Measurements from ENCODE around the gene SMCO1. TPM values are rescaled to one million over a fixed set of nuclear protein-coding genes. Genes with fewer than 3 reads are reported as not detected.

Gene SMCO1
- total and polyA plus RNA-seq, 2 experiments from 2014 or later: not detected

DNA sequence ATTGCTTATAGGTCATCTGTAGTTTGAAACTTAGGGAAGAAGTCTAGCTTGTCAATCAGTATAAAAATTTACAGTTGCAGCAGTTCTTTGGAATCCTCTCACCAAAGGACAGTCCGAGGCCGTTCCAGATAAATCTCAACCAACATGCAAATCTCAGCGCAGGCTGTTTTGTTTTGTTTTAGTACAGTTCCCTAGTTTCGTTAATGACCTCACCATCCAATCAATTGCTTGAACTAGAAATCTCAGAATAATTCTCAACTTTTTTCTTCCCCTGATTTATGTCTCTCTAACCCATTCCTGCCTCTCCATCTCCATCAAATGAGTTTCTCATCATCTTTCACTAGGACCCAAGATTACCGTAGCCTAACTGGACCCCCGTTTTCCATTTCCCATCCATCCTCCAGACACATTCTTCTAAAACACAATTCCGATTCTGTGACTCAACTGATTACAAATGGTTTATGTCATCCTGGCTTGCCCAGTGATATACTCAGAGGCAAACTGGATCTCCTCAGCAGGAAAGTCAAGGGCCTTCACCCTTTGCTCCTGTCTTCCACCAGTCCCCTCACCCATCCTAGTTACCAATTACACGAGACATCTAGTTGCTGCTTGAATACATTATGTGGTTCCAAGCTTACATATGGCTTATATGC lies 1.3 kb downstream of the SMCO1 start:
- no peak overlapping the region for H3K4me3 ChIP-seq
- H3F3A ChIP-seq (replicated peaks; ENCODE audit: low read depth): no peaks in the 10 kb centered on the region
- peaks cover 2% of the 10 kb centered on the region for H3K27me3 Mint-ChIP-seq (ENCODE audit: insufficient read depth, low read depth, poor library complexity)
- no peak overlapping the region for H3K27ac ChIP-seq (ENCODE audit: low read depth)
- no peak overlapping the region for H3K27ac Mint-ChIP-seq
- DNase-seq (ENCODE audit: low spot score): no peak
- no peak overlapping the region for H3K4me3 Mint-ChIP-seq
- no peak overlapping the region for H2AFZ ChIP-seq
- no peaks in the 10 kb centered on the region; the same call in 1 of the 2 replicates for H3K4me1 ChIP-seq (ENCODE audit: insufficient read depth)
- TF ChIP-seq, protein P1, sequence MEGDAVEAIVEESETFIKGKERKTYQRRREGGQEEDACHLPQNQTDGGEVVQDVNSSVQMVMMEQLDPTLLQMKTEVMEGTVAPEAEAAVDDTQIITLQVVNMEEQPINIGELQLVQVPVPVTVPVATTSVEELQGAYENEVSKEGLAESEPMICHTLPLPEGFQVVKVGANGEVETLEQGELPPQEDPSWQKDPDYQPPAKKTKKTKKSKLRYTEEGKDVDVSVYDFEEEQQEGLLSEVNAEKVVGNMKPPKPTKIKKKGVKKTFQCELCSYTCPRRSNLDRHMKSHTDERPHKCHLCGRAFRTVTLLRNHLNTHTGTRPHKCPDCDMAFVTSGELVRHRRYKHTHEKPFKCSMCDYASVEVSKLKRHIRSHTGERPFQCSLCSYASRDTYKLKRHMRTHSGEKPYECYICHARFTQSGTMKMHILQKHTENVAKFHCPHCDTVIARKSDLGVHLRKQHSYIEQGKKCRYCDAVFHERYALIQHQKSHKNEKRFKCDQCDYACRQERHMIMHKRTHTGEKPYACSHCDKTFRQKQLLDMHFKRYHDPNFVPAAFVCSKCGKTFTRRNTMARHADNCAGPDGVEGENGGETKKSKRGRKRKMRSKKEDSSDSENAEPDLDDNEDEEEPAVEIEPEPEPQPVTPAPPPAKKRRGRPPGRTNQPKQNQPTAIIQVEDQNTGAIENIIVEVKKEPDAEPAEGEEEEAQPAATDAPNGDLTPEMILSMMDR (conservative IDR thresholded peaks at IDR 0.05; ENCODE audit: low read depth in 2 of 2): no peak
- TF ChIP-seq EZH2phosphoT487 (IDR thresholded peaks at IDR 0.05; ENCODE audit: unreplicated experiment) (no peak), EZH2 (IDR thresholded peaks at IDR 0.05; ENCODE audit: low read depth, unreplicated experiment) (no peak), POLR2AphosphoS5 (IDR thresholded peaks at IDR 0.05; ENCODE audit: low read depth) (no peak), ZNF114 (CRISPR knock-in tag; IDR thresholded peaks at IDR 0.05) (no peak), NANOG (IDR thresholded peaks at IDR 0.05; ENCODE audit: borderline replicate concordance) (no peak), STAT1 (IDR thresholded peaks at IDR 0.05; ENCODE audit: unreplicated experiment) (no peak), ZNF331 (CRISPR knock-in tag; IDR thresholded peaks at IDR 0.05; ENCODE audit: low read depth) (no peak), JUNB (IDR thresholded peaks at IDR 0.05; ENCODE audit: unreplicated experiment) (no peak), CREB1 (CRISPR knock-in tag; IDR thresholded peaks at IDR 0.05; ENCODE audit: low read depth) (no peak)
- TF ChIP-seq, protein P2, sequence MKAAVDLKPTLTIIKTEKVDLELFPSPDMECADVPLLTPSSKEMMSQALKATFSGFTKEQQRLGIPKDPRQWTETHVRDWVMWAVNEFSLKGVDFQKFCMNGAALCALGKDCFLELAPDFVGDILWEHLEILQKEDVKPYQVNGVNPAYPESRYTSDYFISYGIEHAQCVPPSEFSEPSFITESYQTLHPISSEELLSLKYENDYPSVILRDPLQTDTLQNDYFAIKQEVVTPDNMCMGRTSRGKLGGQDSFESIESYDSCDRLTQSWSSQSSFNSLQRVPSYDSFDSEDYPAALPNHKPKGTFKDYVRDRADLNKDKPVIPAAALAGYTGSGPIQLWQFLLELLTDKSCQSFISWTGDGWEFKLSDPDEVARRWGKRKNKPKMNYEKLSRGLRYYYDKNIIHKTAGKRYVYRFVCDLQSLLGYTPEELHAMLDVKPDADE (IDR thresholded peaks at IDR 0.05): no peak
- TF ChIP-seq, protein P3, sequence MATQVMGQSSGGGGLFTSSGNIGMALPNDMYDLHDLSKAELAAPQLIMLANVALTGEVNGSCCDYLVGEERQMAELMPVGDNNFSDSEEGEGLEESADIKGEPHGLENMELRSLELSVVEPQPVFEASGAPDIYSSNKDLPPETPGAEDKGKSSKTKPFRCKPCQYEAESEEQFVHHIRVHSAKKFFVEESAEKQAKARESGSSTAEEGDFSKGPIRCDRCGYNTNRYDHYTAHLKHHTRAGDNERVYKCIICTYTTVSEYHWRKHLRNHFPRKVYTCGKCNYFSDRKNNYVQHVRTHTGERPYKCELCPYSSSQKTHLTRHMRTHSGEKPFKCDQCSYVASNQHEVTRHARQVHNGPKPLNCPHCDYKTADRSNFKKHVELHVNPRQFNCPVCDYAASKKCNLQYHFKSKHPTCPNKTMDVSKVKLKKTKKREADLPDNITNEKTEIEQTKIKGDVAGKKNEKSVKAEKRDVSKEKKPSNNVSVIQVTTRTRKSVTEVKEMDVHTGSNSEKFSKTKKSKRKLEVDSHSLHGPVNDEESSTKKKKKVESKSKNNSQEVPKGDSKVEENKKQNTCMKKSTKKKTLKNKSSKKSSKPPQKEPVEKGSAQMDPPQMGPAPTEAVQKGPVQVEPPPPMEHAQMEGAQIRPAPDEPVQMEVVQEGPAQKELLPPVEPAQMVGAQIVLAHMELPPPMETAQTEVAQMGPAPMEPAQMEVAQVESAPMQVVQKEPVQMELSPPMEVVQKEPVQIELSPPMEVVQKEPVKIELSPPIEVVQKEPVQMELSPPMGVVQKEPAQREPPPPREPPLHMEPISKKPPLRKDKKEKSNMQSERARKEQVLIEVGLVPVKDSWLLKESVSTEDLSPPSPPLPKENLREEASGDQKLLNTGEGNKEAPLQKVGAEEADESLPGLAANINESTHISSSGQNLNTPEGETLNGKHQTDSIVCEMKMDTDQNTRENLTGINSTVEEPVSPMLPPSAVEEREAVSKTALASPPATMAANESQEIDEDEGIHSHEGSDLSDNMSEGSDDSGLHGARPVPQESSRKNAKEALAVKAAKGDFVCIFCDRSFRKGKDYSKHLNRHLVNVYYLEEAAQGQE (IDR thresholded peaks at IDR 0.05; ENCODE audit: unreplicated experiment): no peak
- TF ChIP-seq, protein P4, sequence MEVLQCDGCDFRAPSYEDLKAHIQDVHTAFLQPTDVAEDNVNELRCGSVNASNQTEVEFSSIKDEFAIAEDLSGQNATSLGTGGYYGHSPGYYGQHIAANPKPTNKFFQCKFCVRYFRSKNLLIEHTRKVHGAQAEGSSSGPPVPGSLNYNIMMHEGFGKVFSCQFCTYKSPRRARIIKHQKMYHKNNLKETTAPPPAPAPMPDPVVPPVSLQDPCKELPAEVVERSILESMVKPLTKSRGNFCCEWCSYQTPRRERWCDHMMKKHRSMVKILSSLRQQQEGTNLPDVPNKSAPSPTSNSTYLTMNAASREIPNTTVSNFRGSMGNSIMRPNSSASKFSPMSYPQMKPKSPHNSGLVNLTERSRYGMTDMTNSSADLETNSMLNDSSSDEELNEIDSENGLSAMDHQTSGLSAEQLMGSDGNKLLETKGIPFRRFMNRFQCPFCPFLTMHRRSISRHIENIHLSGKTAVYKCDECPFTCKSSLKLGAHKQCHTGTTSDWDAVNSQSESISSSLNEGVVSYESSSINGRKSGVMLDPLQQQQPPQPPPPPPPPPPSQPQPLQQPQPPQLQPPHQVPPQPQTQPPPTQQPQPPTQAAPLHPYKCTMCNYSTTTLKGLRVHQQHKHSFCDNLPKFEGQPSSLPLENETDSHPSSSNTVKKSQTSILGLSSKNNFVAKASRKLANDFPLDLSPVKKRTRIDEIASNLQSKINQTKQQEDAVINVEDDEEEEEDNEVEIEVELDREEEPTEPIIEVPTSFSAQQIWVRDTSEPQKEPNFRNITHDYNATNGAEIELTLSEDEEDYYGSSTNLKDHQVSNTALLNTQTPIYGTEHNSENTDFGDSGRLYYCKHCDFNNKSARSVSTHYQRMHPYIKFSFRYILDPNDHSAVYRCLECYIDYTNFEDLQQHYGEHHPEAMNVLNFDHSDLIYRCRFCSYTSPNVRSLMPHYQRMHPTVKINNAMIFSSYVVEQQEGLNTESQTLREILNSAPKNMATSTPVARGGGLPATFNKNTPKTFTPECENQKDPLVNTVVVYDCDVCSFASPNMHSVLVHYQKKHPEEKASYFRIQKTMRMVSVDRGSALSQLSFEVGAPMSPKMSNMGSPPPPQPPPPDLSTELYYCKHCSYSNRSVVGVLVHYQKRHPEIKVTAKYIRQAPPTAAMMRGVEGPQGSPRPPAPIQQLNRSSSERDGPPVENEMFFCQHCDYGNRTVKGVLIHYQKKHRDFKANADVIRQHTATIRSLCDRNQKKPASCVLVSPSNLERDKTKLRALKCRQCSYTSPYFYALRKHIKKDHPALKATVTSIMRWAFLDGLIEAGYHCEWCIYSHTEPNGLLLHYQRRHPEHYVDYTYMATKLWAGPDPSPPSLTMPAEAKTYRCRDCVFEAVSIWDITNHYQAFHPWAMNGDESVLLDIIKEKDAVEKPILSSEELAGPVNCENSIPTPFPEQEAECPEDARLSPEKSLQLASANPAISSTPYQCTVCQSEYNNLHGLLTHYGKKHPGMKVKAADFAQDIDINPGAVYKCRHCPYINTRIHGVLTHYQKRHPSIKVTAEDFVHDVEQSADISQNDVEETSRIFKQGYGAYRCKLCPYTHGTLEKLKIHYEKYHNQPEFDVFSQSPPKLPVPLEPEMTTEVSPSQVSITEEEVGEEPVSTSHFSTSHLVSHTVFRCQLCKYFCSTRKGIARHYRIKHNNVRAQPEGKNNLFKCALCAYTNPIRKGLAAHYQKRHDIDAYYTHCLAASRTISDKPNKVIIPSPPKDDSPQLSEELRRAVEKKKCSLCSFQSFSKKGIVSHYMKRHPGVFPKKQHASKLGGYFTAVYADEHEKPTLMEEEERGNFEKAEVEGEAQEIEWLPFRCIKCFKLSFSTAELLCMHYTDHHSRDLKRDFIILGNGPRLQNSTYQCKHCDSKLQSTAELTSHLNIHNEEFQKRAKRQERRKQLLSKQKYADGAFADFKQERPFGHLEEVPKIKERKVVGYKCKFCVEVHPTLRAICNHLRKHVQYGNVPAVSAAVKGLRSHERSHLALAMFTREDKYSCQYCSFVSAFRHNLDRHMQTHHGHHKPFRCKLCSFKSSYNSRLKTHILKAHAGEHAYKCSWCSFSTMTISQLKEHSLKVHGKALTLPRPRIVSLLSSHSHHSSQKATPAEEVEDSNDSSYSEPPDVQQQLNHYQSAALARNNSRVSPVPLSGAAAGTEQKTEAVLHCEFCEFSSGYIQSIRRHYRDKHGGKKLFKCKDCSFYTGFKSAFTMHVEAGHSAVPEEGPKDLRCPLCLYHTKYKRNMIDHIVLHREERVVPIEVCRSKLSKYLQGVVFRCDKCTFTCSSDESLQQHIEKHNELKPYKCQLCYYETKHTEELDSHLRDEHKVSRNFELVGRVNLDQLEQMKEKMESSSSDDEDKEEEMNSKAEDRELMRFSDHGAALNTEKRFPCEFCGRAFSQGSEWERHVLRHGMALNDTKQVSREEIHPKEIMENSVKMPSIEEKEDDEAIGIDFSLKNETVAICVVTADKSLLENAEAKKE (CRISPR knock-in tag; IDR thresholded peaks at IDR 0.05): no peak
- no peak overlapping the region for H3K4me2 ChIP-seq
- H3K9me3 Mint-ChIP-seq: peaks cover 33% of the 10 kb centered on the region
- no peaks in the 10 kb centered on the region; the same call in 1 of the 2 replicates for H3K27me3 ChIP-seq (ENCODE audit: insufficient read depth)
- H3K36me3 Mint-ChIP-seq (ENCODE audit: low read depth): peaks cover 17% of the 10 kb centered on the region; the same call in 2 of the 3 replicates
- H3K4me1 Mint-ChIP-seq: peaks cover 2% of the 10 kb centered on the region; the same call in 2 of the 3 replicates
- H3K36me3 ChIP-seq (ENCODE audit: insufficient read depth): 0 out of 2 replicates have a peak, but pooled peaks cover 7% of the 10 kb centered on the region
- 0 out of 2 replicates have a peak, but pooled peaks cover 2% of the 10 kb centered on the region for H3K9me2 ChIP-seq (ENCODE audit: insufficient read depth)
- H4K20me1 ChIP-seq (replicated peaks; ENCODE audit: insufficient read depth): no peaks in the 10 kb centered on the region
- no peak for ATAC-seq
- H3K79me2 ChIP-seq (replicated peaks; ENCODE audit: insufficient read depth): no peaks in the 10 kb centered on the region

All from GM23338 (cell line).